ENCODE data around the gene THPO. TPM values are rescaled to one million over a fixed set of nuclear protein-coding genes. Genes with fewer than 3 reads are reported as not detected.
A peak's percentile ranks its signal among the peaks of the same experiment; 100 is the strongest.

THPO gene
- total RNA-seq, 2 donors from 2014 or later, result 0.71 to 1.1 TPM

DNA sequence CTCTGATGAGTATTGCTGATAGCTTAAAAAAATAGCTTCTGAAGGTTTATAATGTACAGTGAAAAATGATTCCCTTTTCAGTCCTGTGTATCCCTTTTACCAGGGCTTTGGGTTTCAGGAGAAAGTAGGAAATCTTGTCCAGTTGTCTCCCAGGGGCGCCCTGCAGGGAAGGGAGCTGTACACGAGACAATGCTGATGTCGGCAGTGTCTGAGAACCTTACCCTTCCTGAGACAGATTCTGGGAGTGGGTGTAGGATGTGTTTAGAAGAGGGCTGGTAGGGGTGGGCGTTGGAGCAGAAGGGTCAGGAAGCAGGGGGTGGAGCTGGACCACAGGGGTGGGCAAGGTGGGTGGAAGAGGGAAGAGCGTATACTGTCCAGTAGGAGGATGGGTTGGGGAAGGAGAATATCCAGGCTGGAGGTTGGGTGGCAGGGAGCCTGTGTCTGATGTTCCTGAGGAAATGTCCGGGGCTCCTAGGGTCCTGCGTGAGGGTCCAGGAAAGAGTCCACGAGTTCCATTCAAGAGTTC lies 5.6 kb downstream of the THPO start:
- intact Hi-C loops (cut with DNase I), result loop anchor here (5.0 to 10.0 kb wide), 3 partner anchors 140 to 170 kb away; no protein-coding TSS in a partner anchor
- no peak for DNase-seq (ENCODE audit: low spot score)

- intact Hi-C loops (cut with DNase I), result loop anchor here (5.0 to 10.0 kb wide), 3 partner anchors 141 to 171 kb away; no protein-coding TSS in a partner anchor
- DNase-seq (ENCODE audit: low spot score), result peak; percentile 93
These were observed 6.4 kb downstream of the THPO start for GRCh38 chr3:184371570-184372018.

GRCh38 chr3:184368586-184369183 lies 9.3 kb downstream of the THPO start:
- peak; percentile 84 for DNase-seq (ENCODE audit: low spot score)
- intact Hi-C loops (cut with DNase I), result no loop called here

- intact Hi-C loops (cut with DNase I), result no loop called here
- DNase-seq (ENCODE audit: low spot score), result peak; percentile 74
These were observed 9.9 kb downstream of the THPO start for GRCh38 chr3:184368116-184368515.

DNA sequence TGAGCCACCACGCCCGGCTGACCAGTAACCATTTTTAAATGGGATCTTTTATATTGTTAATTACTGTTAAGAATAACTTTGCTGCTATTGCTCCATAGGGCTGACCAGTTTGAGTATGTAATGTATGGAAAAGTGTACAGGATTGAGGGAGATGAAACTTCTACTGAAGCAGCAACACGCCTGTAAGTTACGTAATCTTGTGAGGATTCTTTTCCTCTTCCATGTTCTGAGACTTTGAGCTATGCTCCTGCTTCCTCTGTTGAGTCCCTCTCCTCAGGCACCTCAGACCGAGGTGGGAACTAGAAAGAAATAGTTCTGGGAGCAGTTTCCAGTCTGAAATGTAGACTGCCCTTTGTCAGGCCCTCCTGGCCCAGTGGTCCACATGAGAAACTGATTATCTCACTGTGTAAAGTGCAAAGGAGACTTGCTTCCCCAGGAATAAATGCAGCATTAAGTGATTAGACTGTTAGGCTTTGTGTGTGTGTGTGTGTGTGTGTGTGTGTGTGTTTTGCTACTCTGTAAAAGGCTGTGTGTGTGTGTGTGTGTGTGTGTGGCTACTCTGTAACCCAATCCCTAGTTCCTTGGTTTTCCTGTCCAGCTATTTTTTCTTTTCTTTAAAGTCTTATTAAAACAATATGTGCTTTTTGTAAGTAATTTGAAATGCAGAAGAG lies 11.3 kb downstream of the THPO start:
- intact Hi-C loops (cut with DNase I), result no loop called here
- no peak for DNase-seq (ENCODE audit: low spot score)

DNA sequence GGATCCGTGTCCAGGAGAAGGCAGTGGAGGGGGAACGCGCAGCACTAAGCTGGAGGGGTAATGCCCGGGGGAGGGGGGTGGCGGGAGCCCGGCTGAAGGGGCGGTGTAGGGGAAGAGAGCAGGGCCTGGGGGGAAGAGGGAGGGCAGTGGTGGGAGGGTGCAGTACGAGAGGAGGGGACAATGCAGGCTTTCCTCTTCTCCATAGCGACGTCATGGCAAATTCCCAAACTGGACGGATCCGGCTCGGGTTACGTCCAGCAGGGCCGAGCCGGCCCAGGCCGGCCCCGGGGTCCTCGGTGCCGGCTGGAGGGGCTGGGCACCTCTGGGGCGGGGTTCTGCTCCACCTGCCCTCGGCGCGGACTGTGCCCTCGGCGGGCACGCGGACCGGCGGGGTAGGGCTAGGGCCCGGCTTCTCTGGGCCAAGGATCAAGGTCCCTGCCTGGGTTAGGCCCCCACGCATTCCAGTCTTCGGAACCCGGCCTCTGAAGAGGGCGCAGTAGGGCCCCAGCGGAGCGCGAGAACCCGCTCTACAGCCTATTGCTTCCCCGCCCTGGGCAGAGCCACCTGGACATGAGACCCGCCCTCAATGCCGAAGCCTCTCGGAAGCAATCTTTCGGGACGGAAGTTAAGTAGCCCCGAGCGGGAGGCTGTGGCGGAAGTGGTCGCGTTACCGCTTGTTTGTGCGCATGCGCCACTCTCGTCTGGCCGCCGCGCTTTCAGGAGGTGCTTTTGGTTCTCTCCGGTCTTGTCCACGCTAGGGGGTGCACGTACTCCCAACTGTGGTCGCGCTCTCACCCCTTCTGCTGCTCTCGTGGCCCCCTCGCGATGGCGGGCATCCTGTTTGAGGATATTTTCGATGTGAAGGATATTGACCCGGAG lies 15.1 kb downstream of the THPO start:
- DNase-seq (ENCODE audit: low spot score), result peak; percentile 99
- intact Hi-C loops (cut with DNase I), result no loop called here

- DNase-seq (ENCODE audit: low spot score), result peak; percentile 89
- intact Hi-C loops (cut with DNase I), result no loop called here
These were observed 15.9 kb downstream of the THPO start for GRCh38 chr3:184361932-184362667.

DNA sequence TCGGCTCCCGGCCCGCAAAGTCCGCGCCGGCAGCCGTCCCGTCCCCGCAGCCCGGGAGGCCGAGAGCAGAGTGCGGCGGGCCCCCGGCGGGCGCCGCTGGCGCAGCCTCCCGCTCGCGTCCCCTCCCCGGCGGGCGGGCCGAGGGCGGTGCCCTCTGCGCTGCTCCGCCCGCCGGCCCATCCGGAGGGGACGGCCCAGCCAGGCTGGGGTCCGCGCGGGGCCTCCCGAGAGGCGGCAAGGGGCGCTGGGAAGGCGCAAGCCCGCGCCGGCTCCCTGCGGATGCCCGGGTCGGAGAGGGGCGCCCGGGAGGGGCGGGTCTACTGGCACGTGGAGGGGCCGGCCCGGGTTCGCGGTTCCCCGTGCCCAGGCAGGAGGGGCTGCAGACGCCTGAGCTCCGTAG lies 16.5 kb downstream of the THPO start, which contains the start of the genes CLCN2 and POLR2H:
TSS of gene CLCN2 (minus strand) at position 74 of the 400 bp plus-strand sequence. CDS start 126 bp downstream, outside the sequence.
TSS of gene POLR2H (plus strand) at position 179 of the 400 bp plus-strand sequence. CDS start 1,783 bp downstream, outside the sequence.
- intact Hi-C loops (cut with DNase I), result no loop called here

GRCh38 chr3:184360929-184361531 lies 17.0 kb downstream of the THPO start:
- peak; percentile 77 for DNase-seq (ENCODE audit: low spot score)
- intact Hi-C loops (cut with DNase I), result no loop called here

More for the DNA sequence above, 16.5 kb downstream of the THPO start, which contains the start of the genes CLCN2 and POLR2H:
- DNase-seq (ENCODE audit: low spot score), result peak; percentile 87

GRCh38 chr3:184360070-184360928 lies 17.7 kb downstream of the THPO start:
- DNase-seq (ENCODE audit: low spot score), result peak; percentile 64
- intact Hi-C loops (cut with DNase I), result no loop called here

- intact Hi-C loops (cut with DNase I), result no loop called here
- no peak for DNase-seq (ENCODE audit: low spot score)
These were observed 18.4 kb downstream of the THPO start for GRCh38 chr3:184359610-184360009.

GRCh38 chr3:184358921-184359350 lies 19.1 kb downstream of the THPO start:
- DNase-seq (ENCODE audit: low spot score), result peak; percentile 77

GRCh38 chr3:184358124-184358767 lies 19.8 kb downstream of the THPO start:
- peak; percentile 72 for DNase-seq (ENCODE audit: low spot score)
- intact Hi-C loops (cut with DNase I), result no loop called here

More at GRCh38 chr3:184358921-184359350, 19.1 kb downstream of the THPO start:
- intact Hi-C loops (cut with DNase I), result no loop called here

DNA sequence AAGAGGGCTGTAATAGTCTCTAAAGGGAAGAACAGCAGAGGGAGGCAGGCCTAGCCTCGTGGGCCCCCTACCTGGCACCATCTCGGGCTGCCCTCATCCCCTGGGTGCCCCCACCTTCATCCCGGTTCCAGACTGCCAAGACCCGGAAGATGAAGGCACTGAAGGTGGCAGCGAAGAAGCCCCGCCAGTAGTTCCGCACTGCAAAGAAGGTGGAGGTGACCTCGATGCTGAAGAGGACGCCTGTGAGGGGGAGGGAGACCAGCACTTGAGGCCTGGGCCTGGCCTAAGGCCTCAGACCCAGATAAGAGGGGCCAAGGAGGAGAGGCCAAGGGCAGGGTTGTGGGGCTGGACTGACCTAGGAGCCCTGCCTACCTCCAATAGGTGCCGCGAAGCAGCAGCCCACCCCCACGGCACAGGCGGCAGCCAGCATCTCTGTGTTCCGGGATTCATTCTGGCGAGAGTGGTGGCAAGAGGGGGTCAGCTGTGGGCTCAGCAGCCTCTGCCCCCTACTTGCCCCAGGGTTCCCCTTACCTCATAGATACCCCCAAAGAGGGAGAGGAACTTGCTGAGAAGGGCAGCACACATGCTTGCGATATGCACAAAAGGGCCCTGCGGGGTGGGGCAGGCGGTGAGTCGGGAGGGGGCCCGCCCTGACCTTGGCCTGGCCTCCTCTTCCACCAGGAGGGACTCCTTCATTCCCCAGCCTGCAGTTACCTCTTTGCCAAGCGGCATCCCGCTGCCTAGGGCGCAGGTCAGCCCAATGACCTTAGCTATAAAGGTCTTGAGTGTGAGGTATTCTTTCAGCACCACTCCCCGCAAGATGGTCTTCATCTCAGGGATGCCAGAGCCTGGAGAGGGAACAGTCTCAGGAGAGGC lies 20.5 kb downstream of the THPO start:
- intact Hi-C loops (cut with DNase I), result no loop called here
- DNase-seq (ENCODE audit: low spot score), result peak; percentile 57

DNA sequence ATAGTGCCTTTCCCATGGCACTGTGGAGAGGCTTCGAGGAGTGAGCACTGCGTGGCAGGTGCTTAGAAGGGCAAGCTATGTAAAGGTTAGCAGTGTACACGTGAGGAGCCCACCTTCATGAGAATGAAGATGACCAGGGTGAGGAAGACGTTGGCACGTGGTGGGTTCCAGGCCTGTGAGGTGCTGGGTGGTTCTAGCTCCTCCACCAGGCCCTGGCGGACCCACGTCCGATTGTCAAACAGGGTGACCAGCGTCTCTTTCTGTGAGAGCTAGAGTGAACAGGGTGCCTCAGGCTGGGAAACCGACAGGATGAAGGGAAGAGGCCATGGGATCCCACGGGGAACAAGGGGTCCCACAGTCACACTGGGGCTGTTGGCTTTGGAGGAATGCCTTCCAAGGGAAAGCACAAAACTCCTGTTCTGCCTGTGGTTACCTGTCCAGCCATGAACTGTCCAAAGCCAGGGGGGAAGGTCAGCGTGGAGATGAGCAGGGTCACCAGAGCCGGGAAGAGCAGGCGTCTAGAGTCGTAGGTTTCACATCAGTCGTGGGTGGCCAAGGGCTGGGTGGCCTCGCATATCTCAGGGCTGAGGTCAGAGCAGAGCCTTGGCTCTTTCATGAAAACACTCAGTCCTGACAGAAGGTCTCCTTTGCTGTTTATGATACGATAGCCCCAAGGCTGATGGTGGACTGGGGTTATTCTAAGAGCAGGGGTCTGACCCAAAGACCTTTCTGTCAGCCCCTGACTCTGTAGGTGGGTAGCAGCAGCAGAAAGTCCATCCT lies 22.6 kb downstream of the THPO start:
- intact Hi-C loops (cut with DNase I), result no loop called here

More for the DNA sequence above, 22.6 kb downstream of the THPO start:
- no peak for DNase-seq (ENCODE audit: low spot score)
